Measurements from ENCODE around the gene CEP128.

The CEP128 gene

GRCh38 chr14:80586131-80586530 is 355.4 kb downstream of the CEP128 start:
- Histone ChIP-seq H3K9me3 (ENCODE audit: control insufficient read depth, insufficient read depth, low read depth, low read length) (no peaks in the 10 kb centered on the region), H3K4me3 (ENCODE audit: low read depth, low read length) (no peak overlapping the region), H3K4me1 (ENCODE audit: control insufficient read depth, insufficient read depth, low read length) (no peaks in the 10 kb centered on the region; the same call in 1 of the 2 replicates), H3K36me3 (ENCODE audit: control insufficient read depth in 2 of 2, insufficient read depth in 1 of 2, low read length in 2 of 2) (no peaks in the 10 kb centered on the region), H3K27ac (ENCODE audit: extremely low read depth, low read depth, low read length) (no peak overlapping the region)
- ChIA-PET CTCF (interaction anchor here (0.7 to 1.9 kb wide), 8 partner anchors 9 to 430 kb away, joined by 3 to 9 read pairs (median 4); no protein-coding TSS in a partner anchor), POLR2A (no interaction called here)
- TF ChIP-seq ZNF623 (tag by site-specific recombination; IDR thresholded peaks at IDR 0.05) (no peak), ZFP3 (tag by site-specific recombination; IDR thresholded peaks at IDR 0.05; ENCODE audit: low read depth) (no peak), ZNF670 (tag by site-specific recombination; IDR thresholded peaks at IDR 0.05; ENCODE audit: low read depth) (no peak), SCRT2 (tag by site-specific recombination; IDR thresholded peaks at IDR 0.05) (no peak), INSM2 (tag by site-specific recombination; IDR thresholded peaks at IDR 0.05) (no peak), AEBP2 (tag by site-specific recombination; IDR thresholded peaks at IDR 0.05; ENCODE audit: borderline replicate concordance) (no peak), ZNF266 (tag by site-specific recombination; IDR thresholded peaks at IDR 0.05; ENCODE audit: low read depth) (no peak)
- TF ChIP-seq, protein P1, sequence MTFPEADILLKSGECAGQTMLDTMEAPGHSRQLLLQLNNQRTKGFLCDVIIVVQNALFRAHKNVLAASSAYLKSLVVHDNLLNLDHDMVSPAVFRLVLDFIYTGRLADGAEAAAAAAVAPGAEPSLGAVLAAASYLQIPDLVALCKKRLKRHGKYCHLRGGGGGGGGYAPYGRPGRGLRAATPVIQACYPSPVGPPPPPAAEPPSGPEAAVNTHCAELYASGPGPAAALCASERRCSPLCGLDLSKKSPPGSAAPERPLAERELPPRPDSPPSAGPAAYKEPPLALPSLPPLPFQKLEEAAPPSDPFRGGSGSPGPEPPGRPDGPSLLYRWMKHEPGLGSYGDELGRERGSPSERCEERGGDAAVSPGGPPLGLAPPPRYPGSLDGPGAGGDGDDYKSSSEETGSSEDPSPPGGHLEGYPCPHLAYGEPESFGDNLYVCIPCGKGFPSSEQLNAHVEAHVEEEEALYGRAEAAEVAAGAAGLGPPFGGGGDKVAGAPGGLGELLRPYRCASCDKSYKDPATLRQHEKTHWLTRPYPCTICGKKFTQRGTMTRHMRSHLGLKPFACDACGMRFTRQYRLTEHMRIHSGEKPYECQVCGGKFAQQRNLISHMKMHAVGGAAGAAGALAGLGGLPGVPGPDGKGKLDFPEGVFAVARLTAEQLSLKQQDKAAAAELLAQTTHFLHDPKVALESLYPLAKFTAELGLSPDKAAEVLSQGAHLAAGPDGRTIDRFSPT (tag by site-specific recombination; IDR thresholded peaks at IDR 0.05) = no peak

DNA sequence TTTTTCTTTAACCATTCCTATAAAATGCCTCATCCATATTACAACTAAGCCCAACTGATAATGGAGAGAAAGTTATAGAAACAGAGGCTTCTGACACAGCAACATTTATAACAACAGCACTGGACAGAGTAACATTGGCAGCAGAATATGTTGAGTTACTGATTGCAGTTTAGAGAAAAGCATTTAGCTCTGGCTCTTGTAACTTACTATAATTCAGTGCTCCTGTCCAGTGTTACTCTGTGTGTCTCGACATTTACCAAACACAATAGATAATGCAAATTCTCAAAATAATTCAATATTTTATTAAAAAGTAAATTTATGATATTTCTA is 356.1 kb downstream of the CEP128 start:
- ChIA-PET POLR2A (no interaction called here), CTCF (interaction anchor here (0.7 to 1.9 kb wide), 7 partner anchors 11 to 530 kb away, joined by 3 to 9 read pairs (median 4); no protein-coding TSS in a partner anchor)
- H3K4me3 ChIP-seq (ENCODE audit: low read depth, low read length) = no peak overlapping the region
- TF ChIP-seq ZNF202 (tag by site-specific recombination; IDR thresholded peaks at IDR 0.05; ENCODE audit: borderline replicate concordance) = no peak
- no peak for TF ChIP-seq ZNF292 (tag by site-specific recombination; IDR thresholded peaks at IDR 0.05; ENCODE audit: borderline replicate concordance, low read depth)
- no peak for TF ChIP-seq ZFHX2 (tag by site-specific recombination; conservative IDR thresholded peaks at IDR 0.05)
- no peak for TF ChIP-seq ZNF184 (tag by site-specific recombination; IDR thresholded peaks at IDR 0.05)
- TF ChIP-seq, protein P2, sequence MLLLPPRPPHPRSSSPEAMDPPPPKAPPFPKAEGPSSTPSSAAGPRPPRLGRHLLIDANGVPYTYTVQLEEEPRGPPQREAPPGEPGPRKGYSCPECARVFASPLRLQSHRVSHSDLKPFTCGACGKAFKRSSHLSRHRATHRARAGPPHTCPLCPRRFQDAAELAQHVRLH (tag by site-specific recombination; IDR thresholded peaks at IDR 0.05) = no peak
- TF ChIP-seq ZNF830 (tag by site-specific recombination; IDR thresholded peaks at IDR 0.05; ENCODE audit: low read depth) = no peak
- TF ChIP-seq ZNF423 (tag by site-specific recombination; IDR thresholded peaks at IDR 0.05) = no peak
- no peak for TF ChIP-seq IKZF3 (tag by site-specific recombination; IDR thresholded peaks at IDR 0.05)
- no peak for TF ChIP-seq ZNF266 (tag by site-specific recombination; IDR thresholded peaks at IDR 0.05; ENCODE audit: low read depth)
- TF ChIP-seq ZSCAN23 (tag by site-specific recombination; IDR thresholded peaks at IDR 0.05) = no peak
- no peak for TF ChIP-seq ZNF223 (tag by site-specific recombination; IDR thresholded peaks at IDR 0.05)
- TF ChIP-seq KLF16 (tag by site-specific recombination; IDR thresholded peaks at IDR 0.05) = no peak
- H3K36me3 ChIP-seq (ENCODE audit: control insufficient read depth in 2 of 2, insufficient read depth in 1 of 2, low read length in 2 of 2) = no peaks in the 10 kb centered on the region
- no peak overlapping the region for H3K27ac ChIP-seq (ENCODE audit: extremely low read depth, low read depth, low read length)
- H3K4me1 ChIP-seq (ENCODE audit: control insufficient read depth, insufficient read depth, low read length) = no peaks in the 10 kb centered on the region; the same call in 1 of the 2 replicates
- H3K9me3 ChIP-seq (ENCODE audit: control insufficient read depth, insufficient read depth, low read depth, low read length) = no peaks in the 10 kb centered on the region

Measured in HEK293 (cell line).